HG03520 (cell line): ENCODE measurements around the gene UBASH3B.
A peak's percentile ranks its signal among the peaks of the same experiment; 100 is the strongest.

ENCODE experiments used
- ATAC-seq: cut with Tn5 transposase; IDR thresholded peaks from one replicate; pipeline ENCODE4 v1.9.1; 2021; ENCODE audit warnings: mild to moderate bottlenecking, moderate library complexity; ENCODE audit not compliant: unreplicated experiment

The UBASH3B gene

GRCh38 chr11:122646549-122647340 lies 8.8 kb upstream of the UBASH3B start:
- no peak for ATAC-seq

- ATAC-seq: no peak
These were observed 7.7 kb upstream of the UBASH3B start for GRCh38 chr11:122647736-122648275.

GRCh38 chr11:122649116-122649515 lies 6.4 kb upstream of the UBASH3B start:
- ATAC-seq: no peak

- ATAC-seq: no peak
These were observed 4.9 kb upstream of the UBASH3B start for GRCh38 chr11:122650619-122651018.

- ATAC-seq: no peak
These were observed 3.0 kb upstream of the UBASH3B start for GRCh38 chr11:122652495-122652894.

GRCh38 chr11:122653916-122654585 lies 1.5 kb upstream of the UBASH3B start:
- ATAC-seq: no peak

GRCh38 chr11:122656073-122656630 lies 630 bp downstream of the UBASH3B start:
- ATAC-seq: peak; percentile 54

- ATAC-seq: no peak
These were observed 1.1 kb downstream of the UBASH3B start for GRCh38 chr11:122656631-122657101.

- ATAC-seq: no peak
These were observed 4.4 kb downstream of the UBASH3B start for GRCh38 chr11:122659676-122660554.

- no peak for ATAC-seq
These were observed 5.8 kb downstream of the UBASH3B start for GRCh38 chr11:122661182-122661945.

- ATAC-seq: no peak
These were observed 7.7 kb downstream of the UBASH3B start for GRCh38 chr11:122663056-122663740.

GRCh38 chr11:122663764-122664163 lies 8.2 kb downstream of the UBASH3B start:
- no peak for ATAC-seq

GRCh38 chr11:122664188-122664587 lies 8.7 kb downstream of the UBASH3B start:
- no peak for ATAC-seq

GRCh38 chr11:122665861-122666260 lies 10.3 kb downstream of the UBASH3B start:
- ATAC-seq: no peak

GRCh38 chr11:122666743-122667142 lies 11.2 kb downstream of the UBASH3B start:
- no peak for ATAC-seq

GRCh38 chr11:122668562-122669090 lies 13.1 kb downstream of the UBASH3B start:
- ATAC-seq: no peak

- ATAC-seq: no peak
These were observed 14.6 kb downstream of the UBASH3B start for GRCh38 chr11:122670131-122670530.

- ATAC-seq: no peak
These were observed 15.9 kb downstream of the UBASH3B start for GRCh38 chr11:122671400-122671891.

- ATAC-seq: no peak
These were observed 17.4 kb downstream of the UBASH3B start for GRCh38 chr11:122672892-122673291.
